Naive thymus-derived CD8-positive, alpha-beta T cell (primary cell): ENCODE measurements around the gene MAPK1. TPM values are rescaled to one million over a fixed set of nuclear protein-coding genes. Genes with fewer than 3 reads are reported as not detected.

Experiments used
- ATAC-seq, 2 donors: fragments of 150-1000 bp; cut with Tn5 transposase in 1 of 2; sonication (Bioruptor Pico), chemical (Tn5 transposase) in 1 of 2; 1 replicate in 1 of 2; 2 replicates in 1 of 2; pipeline ENCODE4 v1.10.0; 2021; ENCODE audit warnings: mild to moderate bottlenecking in 2 of 2, moderate library complexity in 2 of 2
- POLR2A ChIA-PET: fragments of 350-600 bp; sonication (Branson Sonifier 250); formaldehyde crosslinking; loops from one replicate; lab custom pipeline; 2021; ENCODE audit warnings: antibody characterized with exemption; lab: Charles Lee
- DNase-seq, 10 donors: peaks; one replicate each; pipeline versions ENCODE4 v3.0.0 to v3.0.0-alpha.2; 2020 to 2022
- H3K27ac Mint-ChIP-seq, 10 donors: one replicate each; pipeline ENCODE4 v1.8.0; 2020 to 2022; ENCODE audit warnings: mild to moderate bottlenecking in 10 of 10, mixed read lengths in 10 of 10, moderate library complexity in 4 of 10, inconsistent platforms in 1 of 10
- H3K27me3 Mint-ChIP-seq, 5 donors: one replicate each; pipeline ENCODE4 v1.8.0; 2021 to 2022; ENCODE audit warnings: mixed read lengths in 5 of 5
- H3K36me3 Mint-ChIP-seq, 3 donors: one replicate each; pipeline ENCODE4 v1.8.0; 2020 to 2022; ENCODE audit warnings: mixed read lengths in 3 of 3, mild to moderate bottlenecking in 2 of 3, inconsistent platforms in 1 of 3
- H3K4me1 Mint-ChIP-seq, 4 donors: one replicate each; pipeline ENCODE4 v1.8.0; 2021 to 2022; ENCODE audit warnings: mixed read lengths in 4 of 4
- H3K4me3 Mint-ChIP-seq, 10 donors: one replicate each; pipeline ENCODE4 v1.8.0; 2020 to 2022; ENCODE audit warnings: mild to moderate bottlenecking in 10 of 10, mixed read lengths in 10 of 10, moderate library complexity in 6 of 10, inconsistent platforms in 1 of 10
- H3K9me3 Mint-ChIP-seq, 9 donors: one replicate each; pipeline ENCODE4 v1.8.0; 2020 to 2022; ENCODE audit warnings: mixed read lengths in 9 of 9, mild to moderate bottlenecking in 3 of 9, inconsistent platforms in 1 of 9, moderate library complexity in 1 of 9
- polyA plus RNA-seq, 3 donors: library from polyadenylated mRNA; unstranded; fragments of 300-500 nt; fragmentation: Illumina TruSeq; gene quantifications; one replicate each; pipeline ENCODE4 v1.2.3, GENCODE V29; 2021
- total RNA-seq, 8 experiments: library from RNA in 2 of 8; stranded (reverse) in 2 of 8; gene quantifications; one replicate each; pipeline ENCODE4 v1.2.3 and lab custom pipeline; 2021 to 2026

MAPK1 gene
- total and polyA plus RNA-seq, 5 experiments from 2014 or later: 62.9 to 119 (median 92.8) TPM

GRCh38 chr22:21762712-21763581, 104.5 kb downstream of the MAPK1 start:
- peak in 1 of 10 donors; percentile 22 for DNase-seq

GRCh38 chr22:21761994-21762680, 105.3 kb downstream of the MAPK1 start:
- Mint-ChIP-seq H3K9me3 (no peaks in the 10 kb centered on the region), H3K36me3 (peaks cover 0 to 81% (median 13%) of the 10 kb centered on the region in 3 donors), H3K27me3 (no peaks in the 10 kb centered on the region), H3K27ac (peak overlapping the region in 4 of 10 donors; percentile 31 to 65 (median 38)), H3K4me3 (no peak overlapping the region), H3K4me1 (peaks cover 14 to 81% (median 29%) of the 10 kb centered on the region in 4 donors)
- no peak for ATAC-seq
- no peak for DNase-seq
- POLR2A ChIA-PET: interaction anchor here (1.6 kb wide), 1 partner anchor 27 kb away, joined by 4 read pairs; the partner anchor contains the start of gene YPEL1

More at GRCh38 chr22:21762712-21763581, 104.5 kb downstream of the MAPK1 start:
- H3K36me3 Mint-ChIP-seq: peaks cover 0 to 82% (median 12%) of the 10 kb centered on the region in 3 donors
- H3K4me3 Mint-ChIP-seq: peak overlapping the region in 2 of 10 donors; percentile 39 to 62
- POLR2A ChIA-PET: no interaction called here
- no peaks in the 10 kb centered on the region for H3K9me3 Mint-ChIP-seq
- H3K27ac Mint-ChIP-seq: peak overlapping the region in 8 of 10 donors; percentile 4 to 86 (median 30)
- peak in 1 of 2 donors; percentile 20 for ATAC-seq
- H3K4me1 Mint-ChIP-seq: peaks cover 14 to 87% (median 35%) of the 10 kb centered on the region in 4 donors
- H3K27me3 Mint-ChIP-seq: no peaks in the 10 kb centered on the region

- H3K27ac Mint-ChIP-seq: peak overlapping the region in 3 of 10 donors; percentile 2 to 38 (median 2)
- no peak for ATAC-seq
- no peaks in the 10 kb centered on the region for H3K9me3 Mint-ChIP-seq
Observed at GRCh38 chr22:21761086-21761485, 106.4 kb downstream of the MAPK1 start.

GRCh38 chr22:21760640-21761039, 106.8 kb downstream of the MAPK1 start:
- Mint-ChIP-seq H3K4me1 (peaks cover 8 to 74% (median 20%) of the 10 kb centered on the region in 4 donors), H3K4me3 (peak overlapping the region in 1 of 10 donors; percentile 15), H3K36me3 (peaks cover 0 to 70% (median 11%) of the 10 kb centered on the region in 3 donors), H3K9me3 (no peaks in the 10 kb centered on the region), H3K27ac (peak overlapping the region in 1 of 10 donors; percentile 61), H3K27me3 (no peaks in the 10 kb centered on the region)
- POLR2A ChIA-PET: interaction anchor here (1.6 kb wide), 1 partner anchor 25 kb away, joined by 4 read pairs; the partner anchor contains the start of gene YPEL1
- ATAC-seq: no peak
- no peak for DNase-seq

More at GRCh38 chr22:21761086-21761485, 106.4 kb downstream of the MAPK1 start:
- POLR2A ChIA-PET: interaction anchor here (1.6 kb wide), 1 partner anchor 26 kb away, joined by 4 read pairs; the partner anchor contains the start of gene YPEL1
- peaks cover 9 to 72% (median 20%) of the 10 kb centered on the region in 4 donors for H3K4me1 Mint-ChIP-seq
- H3K4me3 Mint-ChIP-seq: no peak overlapping the region
- H3K36me3 Mint-ChIP-seq: peaks cover 0 to 74% (median 13%) of the 10 kb centered on the region in 3 donors
- H3K27me3 Mint-ChIP-seq: no peaks in the 10 kb centered on the region
- no peak for DNase-seq

GRCh38 chr22:21759646-21760376, 107.6 kb downstream of the MAPK1 start:
- POLR2A ChIA-PET: no interaction called here
- H3K27me3 Mint-ChIP-seq: no peaks in the 10 kb centered on the region

GRCh38 chr22:21759093-21759492, 108.4 kb downstream of the MAPK1 start:
- POLR2A ChIA-PET: no interaction called here
- no peak for ATAC-seq
- Mint-ChIP-seq H3K27ac (peak overlapping the region in 3 of 10 donors; percentile 56 to 83 (median 76)), H3K36me3 (peaks cover 0 to 58% (median 8%) of the 10 kb centered on the region in 3 donors), H3K27me3 (no peaks in the 10 kb centered on the region), H3K4me3 (no peak overlapping the region), H3K9me3 (no peaks in the 10 kb centered on the region), H3K4me1 (peaks cover 0 to 72% (median 13%) of the 10 kb centered on the region in 4 donors)
- DNase-seq: no peak

More at GRCh38 chr22:21759646-21760376, 107.6 kb downstream of the MAPK1 start:
- no peak for ATAC-seq
- Mint-ChIP-seq H3K27ac (peak overlapping the region in 3 of 10 donors; percentile 27 to 60 (median 58)), H3K4me3 (no peak overlapping the region), H3K36me3 (peaks cover 0 to 62% (median 8%) of the 10 kb centered on the region in 3 donors), H3K9me3 (no peaks in the 10 kb centered on the region), H3K4me1 (peaks cover under 1 to 72% (median 15%) of the 10 kb centered on the region in 4 donors)
- no peak for DNase-seq

GRCh38 chr22:21758091-21758864, 109.2 kb downstream of the MAPK1 start:
- no peak for ATAC-seq
- Mint-ChIP-seq H3K4me3 (peak overlapping the region in 1 of 10 donors; percentile 5), H3K4me1 (peaks cover 0 to 64% (median 10%) of the 10 kb centered on the region in 4 donors), H3K27ac (peak overlapping the region in 1 of 10 donors; percentile 83), H3K36me3 (peaks cover 0 to 53% (median 5%) of the 10 kb centered on the region in 3 donors), H3K27me3 (no peaks in the 10 kb centered on the region), H3K9me3 (no peaks in the 10 kb centered on the region)
- POLR2A ChIA-PET: no interaction called here
- no peak for DNase-seq

GRCh38 chr22:21755851-21756284, 111.6 kb downstream of the MAPK1 start:
- POLR2A ChIA-PET: no interaction called here
- Mint-ChIP-seq H3K9me3 (no peaks in the 10 kb centered on the region), H3K27ac (peak overlapping the region in 2 of 10 donors; percentile 45 to 46), H3K36me3 (peaks cover 0 to 42% (median 5%) of the 10 kb centered on the region in 3 donors), H3K4me1 (peaks cover 0 to 46% (median 9%) of the 10 kb centered on the region in 4 donors), H3K27me3 (no peaks in the 10 kb centered on the region), H3K4me3 (no peak overlapping the region)
- no peak for ATAC-seq
- DNase-seq: no peak

- H3K27ac Mint-ChIP-seq: peak overlapping the region in 4 of 10 donors; percentile 43 to 78 (median 66)
- peaks cover 0 to 36% (median 9%) of the 10 kb centered on the region in 4 donors for H3K4me1 Mint-ChIP-seq
- DNase-seq (no peak), ATAC-seq (no peak)
- no peaks in the 10 kb centered on the region for H3K27me3 Mint-ChIP-seq
- H3K4me3 Mint-ChIP-seq: peak overlapping the region in 1 of 10 donors; percentile 20
- H3K9me3 Mint-ChIP-seq: no peaks in the 10 kb centered on the region
- POLR2A ChIA-PET: no interaction called here
- peaks cover 0 to 33% (median 5%) of the 10 kb centered on the region in 3 donors for H3K36me3 Mint-ChIP-seq
Observed at GRCh38 chr22:21754523-21754922, 112.9 kb downstream of the MAPK1 start.

- Mint-ChIP-seq H3K4me3 (no peak overlapping the region), H3K27ac (no peak overlapping the region), H3K36me3 (peaks cover 0 to 23% (median 3%) of the 10 kb centered on the region in 3 donors), H3K27me3 (no peaks in the 10 kb centered on the region), H3K9me3 (no peaks in the 10 kb centered on the region), H3K4me1 (peaks cover 0 to 26% (median 8%) of the 10 kb centered on the region in 4 donors)
- ATAC-seq (no peak), DNase-seq (no peak)
- POLR2A ChIA-PET: no interaction called here
Observed at GRCh38 chr22:21753374-21754111, 113.9 kb downstream of the MAPK1 start.
